ENCODE measurements around the gene VRK2.
A peak's percentile ranks its signal among the peaks of the same experiment; 100 is the strongest.

Gene VRK2

DNA sequence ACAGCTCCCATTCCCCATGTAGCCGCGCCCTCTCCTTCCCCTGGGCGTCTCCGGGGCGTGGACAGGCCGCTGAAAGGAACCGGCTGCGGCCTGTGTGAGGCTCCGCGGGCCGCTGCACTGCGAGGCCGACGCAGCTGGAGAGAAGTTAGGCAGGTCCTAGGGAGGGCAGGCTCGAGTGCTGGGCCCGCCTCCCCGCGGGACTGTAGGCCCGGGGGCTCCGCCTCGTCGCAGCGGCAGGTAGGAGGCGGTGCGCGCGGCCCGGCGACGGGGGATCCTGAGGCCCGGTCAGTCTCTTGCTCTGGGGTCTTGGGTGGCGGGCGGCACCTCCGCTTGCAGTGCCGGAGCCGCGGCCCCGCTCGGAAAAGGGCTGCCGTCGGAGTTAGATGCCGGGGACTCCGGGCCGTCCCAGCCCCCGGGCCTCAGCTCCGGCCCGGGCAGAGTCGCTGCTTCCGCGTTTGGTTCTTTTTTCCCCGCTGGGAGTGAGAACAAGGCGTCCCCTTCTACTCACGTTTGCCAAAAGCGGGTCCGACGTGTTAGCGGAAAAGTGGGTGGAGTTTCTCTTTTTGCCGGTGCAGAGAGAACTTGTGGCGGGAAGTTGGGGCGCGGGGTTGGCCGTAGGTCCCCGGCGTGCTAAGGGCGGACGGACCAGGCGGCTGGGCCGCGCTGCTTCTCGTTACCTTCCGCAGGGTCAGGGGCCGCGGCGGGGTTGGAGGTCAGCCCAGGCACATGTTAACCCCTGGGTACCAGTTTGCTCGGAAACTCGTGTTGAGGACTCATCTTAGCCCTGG is at the start of gene VRK2:
VRK2 (plus strand) TSS at position 222 of the 788 bp plus-strand sequence. CDS start 2,026 bp downstream, outside the sequence.
- Histone ChIP-seq H3K4me3 (peak within 1 kb of the TSS; percentile 56 to 85 (median 71)), H3K27ac (peak within 1 kb of the TSS; percentile 90 to 98 (median 94))

DNA sequence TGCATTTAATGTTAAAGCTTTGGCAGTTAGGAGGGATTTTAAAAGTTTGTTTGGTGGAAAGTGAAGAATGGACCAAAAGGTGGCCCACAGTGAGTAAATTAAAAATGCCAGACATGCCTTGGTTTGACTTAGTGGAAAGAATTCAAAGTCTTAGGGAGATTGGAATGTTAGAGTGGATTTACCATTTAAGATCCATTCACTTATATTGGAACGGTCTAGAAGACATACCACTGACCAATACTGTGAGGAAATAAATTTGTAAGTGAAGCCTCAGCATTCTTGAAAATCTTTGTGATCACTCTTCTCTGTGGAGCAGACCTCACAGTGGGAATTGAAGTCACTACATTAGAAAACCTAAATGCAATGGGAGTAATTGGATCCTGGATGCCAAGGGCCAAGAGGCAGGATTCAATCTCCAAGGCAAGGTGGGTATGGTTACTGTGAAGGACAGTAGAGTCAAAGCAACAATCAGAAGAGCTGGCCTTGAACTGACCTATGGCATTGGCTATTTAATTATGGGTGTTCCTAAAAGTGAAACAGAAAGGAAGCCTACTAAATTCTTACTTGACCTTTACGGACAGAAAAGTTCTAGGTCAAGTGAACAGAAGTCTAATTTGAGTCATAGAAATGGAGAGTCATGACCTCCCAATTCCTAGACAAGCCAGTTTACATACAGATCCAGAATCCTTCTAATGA is 40.2 kb upstream of the VRK2 start:
- no peak overlapping the region for H3K4me3 ChIP-seq
- H3K27ac ChIP-seq, result no peak overlapping the region

DNA sequence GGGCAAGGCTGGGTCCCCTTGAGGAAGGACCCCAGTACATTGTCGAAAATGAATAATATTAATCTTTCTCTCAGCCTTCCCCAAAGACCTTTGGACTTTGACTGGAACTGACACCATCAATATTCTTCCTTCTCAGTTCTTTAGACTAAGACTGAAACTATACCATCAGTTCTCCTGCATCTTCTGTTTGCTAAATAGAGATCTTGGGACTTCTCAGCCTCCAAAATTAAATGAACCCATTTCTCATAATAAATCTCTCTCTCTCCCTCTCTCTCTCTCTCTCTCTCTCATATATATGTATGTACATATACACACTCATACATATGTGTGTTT is 39.7 kb upstream of the VRK2 start:
- Histone ChIP-seq H3K4me3 (no peak overlapping the region), H3K27ac (no peak overlapping the region)

DNA sequence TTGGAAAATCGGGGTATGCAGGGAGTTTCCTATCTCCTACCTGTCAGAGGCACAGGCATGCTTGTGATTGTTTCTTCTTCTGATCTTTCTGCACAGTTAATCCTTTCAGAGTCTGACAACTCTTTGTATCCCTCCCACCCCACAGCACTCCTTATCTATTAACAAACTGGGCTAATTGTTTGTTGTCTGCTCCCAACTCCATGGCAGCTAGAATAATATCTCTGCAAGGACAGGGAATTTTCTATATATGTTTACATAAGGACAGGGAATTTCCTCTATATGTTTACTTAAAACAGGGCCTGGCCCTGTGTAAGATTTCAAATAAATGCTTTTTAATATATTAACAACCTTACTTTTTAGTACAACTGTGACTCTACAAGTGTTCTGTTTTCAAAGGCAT is 36.0 kb upstream of the VRK2 start:
- H3K27ac ChIP-seq, result no peak overlapping the region

DNA sequence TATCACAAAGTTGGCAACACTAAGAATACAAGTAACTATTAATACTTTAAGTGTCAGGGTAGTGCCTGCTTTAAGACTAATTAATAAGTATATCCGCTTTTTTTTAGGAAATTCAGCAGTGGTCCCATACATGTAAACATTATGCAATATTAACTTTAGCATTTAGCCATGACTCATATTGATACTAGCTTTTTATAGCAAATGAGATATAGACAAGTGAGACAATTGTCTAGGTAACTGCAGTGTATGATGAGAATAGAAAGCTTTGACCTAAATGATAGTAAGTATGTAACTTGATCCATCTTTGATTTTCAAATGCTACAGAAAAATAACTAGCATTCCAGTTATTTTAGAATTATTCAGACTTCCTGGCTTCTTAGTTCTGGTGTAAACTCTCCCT is 27.4 kb upstream of the VRK2 start:
- Histone ChIP-seq H3K27ac (no peak overlapping the region), H3K4me3 (no peak overlapping the region)

More for the DNA sequence above, 36.0 kb upstream of the VRK2 start:
- H3K4me3 ChIP-seq, result no peak overlapping the region

DNA sequence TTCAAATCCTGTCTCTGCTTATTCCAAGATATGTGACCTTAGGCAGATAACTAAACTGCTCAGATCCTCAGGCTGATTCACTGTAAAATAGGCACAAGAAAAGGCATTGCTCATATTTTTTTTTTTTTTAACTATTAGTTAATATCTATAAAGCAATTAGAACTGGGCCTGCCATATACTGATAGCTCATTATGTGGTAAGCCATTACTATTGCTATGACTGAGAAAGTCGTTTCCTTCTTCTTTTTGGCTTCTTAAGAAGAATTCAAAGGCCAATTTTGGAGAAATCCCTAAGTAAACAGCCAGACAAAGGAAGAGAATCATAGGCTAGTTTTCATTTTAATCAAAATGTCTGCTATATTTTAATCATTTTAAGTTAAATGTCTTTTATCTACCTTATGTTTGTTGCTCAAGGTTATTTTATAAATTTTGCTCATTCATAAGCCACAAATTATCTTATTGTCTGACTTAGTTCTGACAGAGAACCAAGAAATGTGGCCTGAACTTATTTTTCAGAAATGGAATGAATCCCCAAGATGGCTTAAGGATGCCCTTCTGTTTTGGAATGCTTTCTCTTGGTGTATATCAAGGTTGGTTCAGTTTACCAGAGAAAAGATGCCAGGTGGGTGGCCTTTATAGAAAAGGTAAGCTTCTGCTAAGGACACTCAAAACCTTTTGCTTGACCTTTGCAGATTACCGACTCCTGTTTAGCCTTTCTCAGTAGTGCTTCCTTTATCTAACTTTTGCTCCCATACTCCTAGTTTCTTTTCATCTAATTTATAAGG is 21.3 kb upstream of the VRK2 start:
- Histone ChIP-seq H3K4me3 (no peak overlapping the region), H3K27ac (no peak overlapping the region)

DNA sequence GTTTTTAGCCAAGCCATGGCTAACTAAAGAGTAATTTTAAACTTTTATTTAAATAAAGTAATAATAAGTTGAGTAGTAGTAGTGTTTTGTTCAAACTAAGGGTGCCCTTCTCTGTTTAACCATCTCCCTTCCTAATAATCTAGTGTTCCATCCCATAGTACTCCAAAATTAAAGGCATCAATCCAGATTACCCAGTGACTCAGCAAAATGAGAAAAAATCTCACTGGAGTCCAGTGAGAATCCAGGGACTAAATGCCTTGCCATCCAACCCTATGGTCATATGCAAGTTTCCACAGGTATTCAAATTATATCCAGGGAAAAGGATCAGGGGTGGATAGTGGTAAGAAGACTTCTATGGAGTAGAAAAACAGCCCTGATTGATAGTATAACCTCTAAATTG is 19.6 kb upstream of the VRK2 start:
- no peak overlapping the region for H3K27ac ChIP-seq
- H3K4me3 ChIP-seq, result no peak overlapping the region

DNA sequence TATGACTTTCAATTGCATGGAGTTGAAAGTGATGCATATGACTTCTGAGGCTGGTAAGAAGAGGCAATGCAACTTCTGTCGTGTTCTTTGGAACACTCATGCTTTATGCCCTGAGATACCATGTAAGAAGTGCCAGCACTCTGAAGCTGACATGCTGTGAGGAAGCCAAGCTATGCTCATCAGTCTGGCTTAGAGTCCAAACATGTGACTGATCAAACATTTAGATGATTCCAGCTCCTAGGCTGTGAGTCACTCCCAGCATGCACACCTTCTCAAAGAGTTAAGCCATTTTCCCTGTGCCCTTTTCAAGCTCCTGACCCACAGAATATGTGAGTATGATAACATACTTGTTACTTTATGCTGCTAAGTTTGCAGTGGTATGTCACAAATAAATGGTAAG is 15.8 kb upstream of the VRK2 start:
- H3K4me3 ChIP-seq, result no peak overlapping the region

DNA sequence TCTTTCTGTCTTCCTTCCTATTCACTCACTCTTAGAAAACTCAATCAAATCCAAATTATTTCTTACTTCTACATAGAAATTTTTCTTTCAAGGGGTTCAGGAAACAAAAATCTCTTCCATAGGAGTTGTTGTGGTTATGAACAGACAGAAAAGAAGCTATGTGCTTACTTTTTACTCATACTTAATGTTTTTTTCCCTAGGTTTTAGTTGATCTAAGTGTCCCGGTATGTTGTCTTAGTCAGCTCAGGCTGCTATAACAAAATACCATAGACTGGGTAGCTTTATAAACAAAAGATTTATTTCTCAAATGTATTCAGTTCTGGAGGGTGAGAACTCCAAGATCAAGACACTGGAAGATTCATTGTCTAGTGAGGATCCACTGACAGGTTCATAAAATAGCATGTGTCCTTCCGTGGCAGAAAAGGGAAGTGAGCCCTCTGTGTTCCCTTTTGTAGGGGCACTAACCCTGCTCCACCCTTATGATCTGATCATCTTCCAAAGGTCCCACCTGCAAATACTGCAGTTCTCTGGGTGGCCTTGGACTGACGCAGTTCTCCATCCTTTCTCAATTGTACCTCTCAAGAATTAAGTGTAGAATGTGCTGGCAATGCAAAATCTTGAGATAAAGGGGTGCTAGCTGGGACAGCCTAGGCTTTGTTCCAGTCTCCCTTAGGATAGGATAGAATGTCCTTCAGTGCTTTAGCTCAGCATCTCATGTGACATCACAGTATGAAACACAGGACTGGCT is 14.4 kb upstream of the VRK2 start:
- no peak overlapping the region for H3K27ac ChIP-seq
- no peak overlapping the region for H3K4me3 ChIP-seq

More for the DNA sequence above, 15.8 kb upstream of the VRK2 start:
- H3K27ac ChIP-seq, result no peak overlapping the region

DNA sequence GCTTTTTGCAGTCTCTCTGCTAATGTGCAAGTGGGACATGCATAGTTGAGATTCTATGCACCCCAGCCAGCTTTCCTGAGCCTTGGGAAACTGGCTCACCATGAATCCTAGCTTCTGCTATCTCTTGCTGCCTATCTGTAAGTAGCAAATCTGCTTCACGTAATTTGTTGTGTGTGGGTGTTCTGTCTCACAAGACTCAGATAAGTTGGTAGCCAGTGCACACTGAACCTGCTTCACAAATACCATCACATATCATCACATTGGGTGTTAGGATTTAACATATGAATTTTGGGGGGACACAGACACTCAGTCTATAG is 13.9 kb upstream of the VRK2 start:
- Histone ChIP-seq H3K4me3 (no peak overlapping the region), H3K27ac (no peak overlapping the region)

DNA sequence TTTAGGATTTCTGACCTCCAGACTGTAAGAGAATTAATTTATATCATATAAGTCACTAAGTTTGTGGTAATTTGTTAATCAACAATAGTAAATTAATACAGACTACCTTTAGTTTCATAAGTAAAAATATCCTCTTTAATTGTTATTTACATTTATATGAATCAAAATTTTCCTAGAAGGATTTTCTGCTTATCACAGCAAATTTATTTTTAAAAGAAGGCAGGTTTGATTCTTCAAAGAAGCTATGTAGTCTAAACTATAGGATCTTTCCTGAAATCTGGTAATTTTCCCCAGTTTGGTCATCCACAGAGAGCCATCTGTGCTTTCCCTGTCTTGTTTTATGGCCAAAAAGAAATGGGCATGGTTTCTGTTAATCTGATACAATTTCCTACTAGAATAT is 13.1 kb upstream of the VRK2 start:
- Histone ChIP-seq H3K27ac (no peak overlapping the region), H3K4me3 (no peak overlapping the region)

DNA sequence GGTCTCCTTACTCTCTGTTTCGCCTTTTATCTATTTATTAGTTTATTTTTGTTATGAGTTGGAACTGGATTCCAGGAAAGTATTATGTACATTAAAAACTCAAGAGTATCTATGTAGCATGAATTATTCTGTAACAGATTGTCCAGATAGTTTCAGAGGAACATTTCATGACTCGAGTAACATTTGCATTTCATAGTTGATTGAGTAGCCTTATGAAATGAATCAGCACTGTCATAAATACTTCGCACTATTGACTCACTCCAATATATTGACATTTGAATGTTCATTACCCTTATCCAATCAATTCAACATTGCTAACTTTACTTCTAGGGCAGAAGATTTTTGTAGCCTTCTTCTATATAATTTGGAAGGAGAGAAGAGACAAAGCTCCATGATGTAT is 11.3 kb upstream of the VRK2 start:
- Histone ChIP-seq H3K4me3 (no peak overlapping the region), H3K27ac (no peak overlapping the region)

DNA sequence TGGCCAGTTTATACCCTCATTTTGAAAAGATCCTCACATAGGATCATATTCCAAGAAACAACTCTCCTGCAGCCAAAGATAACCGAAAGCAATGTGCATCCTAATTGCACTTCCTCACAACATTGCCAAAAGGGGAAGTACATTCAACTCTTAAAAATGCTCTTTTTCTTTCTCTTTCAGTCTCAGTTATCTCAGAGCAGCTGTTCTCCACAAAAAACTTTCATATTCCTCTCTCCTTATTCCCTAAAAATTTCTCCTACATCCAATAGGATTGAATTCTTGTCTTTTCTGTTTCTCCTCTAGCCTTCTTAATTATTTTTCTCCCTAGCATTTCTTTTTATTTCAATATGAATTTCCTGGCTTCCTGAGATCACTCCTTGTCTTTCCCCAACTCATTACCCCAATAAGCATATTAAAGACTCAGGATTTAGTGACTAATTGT is 7.4 kb upstream of the VRK2 start:
- no peak overlapping the region for H3K4me3 ChIP-seq
- H3K27ac ChIP-seq, result peak overlapping the region in 5 of 21 experiments; percentile 3 to 75 (median 22)

DNA sequence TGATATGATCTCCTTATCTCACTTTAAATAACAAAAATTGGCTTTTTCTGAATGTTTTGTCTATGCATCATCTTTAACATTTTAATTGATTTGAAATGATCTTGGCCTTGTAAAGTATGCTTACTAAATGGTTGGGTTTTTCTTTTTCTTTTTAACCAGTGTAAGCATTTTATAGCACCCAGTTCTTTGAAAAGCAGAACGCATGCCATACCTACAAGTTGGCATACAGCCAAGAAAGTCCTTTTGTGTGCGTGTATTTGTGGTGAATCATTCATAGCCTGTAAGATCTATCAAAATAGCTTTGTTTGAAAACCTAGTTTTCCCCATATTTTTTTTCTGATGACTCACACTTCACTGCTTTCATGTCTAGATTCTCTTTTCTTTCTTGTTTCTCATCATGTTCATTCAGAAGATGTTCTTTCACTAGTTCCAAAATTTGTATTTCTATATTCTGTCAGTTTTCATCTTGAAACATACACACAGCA is 4.1 kb upstream of the VRK2 start:
- Histone ChIP-seq H3K27ac (no peak overlapping the region), H3K4me3 (no peak overlapping the region)

DNA sequence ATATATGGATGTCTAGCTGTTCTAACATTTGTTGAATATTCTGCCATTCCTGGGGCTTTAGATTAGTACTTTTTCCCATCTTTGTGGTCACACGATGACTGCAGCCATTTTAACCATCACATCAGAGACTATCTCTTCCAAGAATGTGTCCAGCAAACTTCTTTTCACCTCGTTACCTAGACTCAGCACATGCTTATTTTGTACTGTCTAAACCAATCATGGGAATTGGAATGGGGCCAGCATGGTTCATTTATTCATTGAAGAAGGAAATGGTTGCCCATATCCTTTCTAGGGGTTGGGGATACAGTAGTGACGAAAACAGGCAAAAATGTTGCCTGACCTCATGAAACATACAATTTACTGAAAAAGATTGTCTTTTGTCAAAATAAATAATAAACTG is 2.5 kb upstream of the VRK2 start:
- Histone ChIP-seq H3K27ac (no peak overlapping the region), H3K4me3 (no peak overlapping the region)

DNA sequence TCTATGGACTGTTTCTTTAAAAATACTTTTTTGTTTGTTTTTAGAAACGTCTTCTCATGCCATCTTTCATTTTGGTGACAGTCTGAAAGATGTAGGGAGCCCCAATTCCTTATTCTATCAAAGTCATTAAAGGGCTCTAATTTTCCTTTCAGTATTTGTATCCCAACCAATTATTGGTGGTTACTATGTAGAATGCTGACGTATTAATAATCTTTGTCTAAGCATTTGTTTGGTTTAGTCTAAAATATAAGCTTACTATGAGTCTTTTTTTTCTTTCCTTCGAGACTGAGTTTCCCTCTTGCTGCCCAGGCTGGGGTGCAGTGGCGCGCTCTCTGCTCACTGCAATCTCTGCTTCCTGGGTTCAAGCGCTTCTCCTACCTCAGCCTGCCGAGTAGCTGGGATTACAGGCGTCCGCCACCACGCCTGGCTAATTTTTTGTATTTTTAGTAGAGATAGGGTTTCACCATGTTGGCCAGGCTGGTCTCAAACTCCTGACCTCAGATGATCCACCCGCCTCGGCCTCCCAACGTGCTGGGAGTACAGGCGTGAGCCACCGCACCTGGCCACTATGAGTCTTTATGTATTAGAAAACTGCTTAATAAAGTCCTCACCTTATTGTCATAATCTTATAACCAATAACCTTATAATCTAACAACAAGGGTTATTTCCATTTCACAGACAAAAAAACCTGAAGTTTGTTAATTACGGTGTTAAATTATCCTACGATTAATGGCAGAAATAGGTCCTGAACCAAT is 849 bp upstream of the VRK2 start:
- Histone ChIP-seq H3K27ac (peak overlapping the region in 20 of 21 experiments; percentile 90 to 98 (median 94)), H3K4me3 (peak overlapping the region; percentile 56 to 85 (median 71))

DNA sequence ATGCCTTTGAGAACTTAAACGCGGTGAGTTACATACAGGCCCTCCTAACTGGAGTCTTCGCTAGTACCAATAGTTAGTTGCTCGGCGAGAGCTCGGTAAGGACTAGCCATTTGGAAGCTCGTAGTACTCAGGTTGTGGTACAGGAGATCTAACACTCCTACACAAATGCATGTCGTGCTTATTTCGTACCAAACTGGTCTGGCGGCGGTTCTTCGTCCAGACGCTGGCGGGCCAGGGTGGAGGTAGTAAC is 346 bp upstream of the VRK2 start:
- peak overlapping the region; percentile 56 to 85 (median 71) for H3K4me3 ChIP-seq
- peak overlapping the region in 20 of 21 experiments; percentile 90 to 98 (median 94) for H3K27ac ChIP-seq

DNA sequence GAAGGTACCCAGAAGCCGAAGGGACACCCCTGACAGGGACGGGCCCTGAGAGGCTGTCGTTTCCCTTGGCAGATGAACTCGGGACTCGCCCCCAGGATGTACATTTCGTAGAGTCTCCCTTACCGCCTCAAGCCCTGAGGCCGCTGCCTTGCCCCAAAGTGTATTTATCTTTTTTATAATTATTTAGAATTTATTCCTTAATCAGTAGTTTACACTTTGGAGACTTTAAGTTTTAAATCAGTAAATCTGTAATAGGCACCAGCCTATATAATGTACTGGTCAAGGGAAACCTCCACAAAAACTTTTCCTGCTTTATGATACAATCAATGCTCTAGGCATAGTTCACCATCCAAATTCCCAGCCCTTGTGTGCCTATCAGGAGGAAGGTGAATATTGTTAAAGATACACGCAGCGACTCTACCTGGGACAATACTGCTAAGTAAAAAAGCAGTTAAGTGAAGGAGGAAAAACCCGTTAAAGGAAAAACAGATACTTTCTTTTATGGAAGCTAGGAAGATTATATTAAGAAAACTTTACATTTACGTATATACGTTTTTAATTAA is 848 bp downstream of the VRK2 start:
- H3K27ac ChIP-seq, result peak overlapping the region; percentile 90 to 98 (median 94)

DNA sequence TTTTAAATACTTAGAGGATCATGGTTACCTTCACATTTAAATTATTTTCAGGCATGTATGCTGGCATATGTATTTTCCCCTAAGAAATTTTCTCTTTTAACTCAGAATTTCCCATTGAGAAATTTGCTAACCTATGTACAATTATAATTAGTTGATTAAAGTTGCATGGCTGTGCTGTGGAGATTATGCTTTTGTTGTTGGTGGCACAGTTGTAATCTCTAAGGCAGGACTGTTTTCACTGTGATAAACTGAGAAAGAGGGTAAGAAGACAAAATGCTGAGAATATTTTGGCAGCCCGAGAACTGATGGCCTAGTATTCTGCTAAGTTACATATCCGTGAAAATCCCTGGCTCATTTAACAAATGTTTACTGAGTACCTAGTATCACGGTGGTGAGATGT is 1.4 kb downstream of the VRK2 start:
- Histone ChIP-seq H3K27ac (peak overlapping the region in 2 of 21 experiments; percentile 90 to 95), H3K4me3 (peak overlapping the region in 2 of 7 experiments; percentile 63 to 71)

More for the DNA sequence above, 848 bp downstream of the VRK2 start:
- peak overlapping the region; percentile 56 to 85 (median 71) for H3K4me3 ChIP-seq
